Stimulated activated CD4-positive, alpha-beta T cell treated with anti-CD3 and anti-CD28 coated beads, TNF-alpha, amount 100 ng/mL, for 1 hour (primary cell): ENCODE measurements around the gene SLC14A1.

Source experiments
- DNase-seq, 3 donors: peaks; one replicate each; pipeline ENCODE4 v3.0.0-alpha.2; 2020; ENCODE audit warnings: low read depth in 3 of 3, low spot score in 1 of 3

The SLC14A1 gene

GRCh38 chr18:45793264-45793965, 69.4 kb downstream of the SLC14A1 start:
- no peak for DNase-seq

GRCh38 chr18:45801416-45802004, 77.5 kb downstream of the SLC14A1 start:
- DNase-seq = no peak
